ENCODE data around the gene AHCYL1.
A peak's percentile ranks its signal among the peaks of the same experiment; 100 is the strongest.
"Not testable (repeated sequence)": the region's sequence is repeated elsewhere in the genome, so short reads cannot be mapped to it uniquely, and the experiment has no call there.

AHCYL1 gene

GRCh38 chr1:110019770-110020169 lies 35.2 kb downstream of the AHCYL1 start:
- no peak overlapping the region for H3K4me3 ChIP-seq (ENCODE audit: low read length)
- H3K9me3 ChIP-seq (ENCODE audit: control insufficient read depth, low read length), result no peaks in the 10 kb centered on the region
- H3K36me3 ChIP-seq (ENCODE audit: control insufficient read depth, insufficient read depth, low read length, severe bottlenecking), result peaks cover 100% of the 10 kb centered on the region
- no peak overlapping the region for H3K9ac ChIP-seq (ENCODE audit: low read length)
- no peaks in the 10 kb centered on the region for H3K4me1 ChIP-seq (ENCODE audit: control insufficient read depth, insufficient read depth, low read length)
- no peaks in the 10 kb centered on the region for H3K27me3 ChIP-seq (replicated peaks; ENCODE audit: control insufficient read depth, insufficient read depth, low read length)
- no peak for DNase-seq (ENCODE audit: low read depth)

- DNase-seq (ENCODE audit: low read depth), result peak; percentile 35
- H3K4me3 ChIP-seq (ENCODE audit: low read length), result no peak overlapping the region
- no peaks in the 10 kb centered on the region for H3K9me3 ChIP-seq (ENCODE audit: control insufficient read depth, low read length)
- H3K27me3 ChIP-seq (replicated peaks; ENCODE audit: control insufficient read depth, insufficient read depth, low read length), result no peaks in the 10 kb centered on the region
- H3K4me1 ChIP-seq (ENCODE audit: control insufficient read depth, insufficient read depth, low read length), result no peaks in the 10 kb centered on the region
- no peak overlapping the region for H3K9ac ChIP-seq (ENCODE audit: low read length)
- H3K36me3 ChIP-seq (ENCODE audit: control insufficient read depth, insufficient read depth, low read length, severe bottlenecking), result peaks cover 95% of the 10 kb centered on the region
Observed at GRCh38 chr1:110021285-110021684, 36.7 kb downstream of the AHCYL1 start.

- H3K4me3 ChIP-seq (ENCODE audit: low read length), result no peak overlapping the region
- H3K4me1 ChIP-seq (ENCODE audit: control insufficient read depth, insufficient read depth, low read length), result no peaks in the 10 kb centered on the region
- H3K27me3 ChIP-seq (replicated peaks; ENCODE audit: control insufficient read depth, insufficient read depth, low read length), result no peaks in the 10 kb centered on the region
- DNase-seq (ENCODE audit: low read depth), result no peak
- peaks cover 62% of the 10 kb centered on the region for H3K36me3 ChIP-seq (ENCODE audit: control insufficient read depth, insufficient read depth, low read length, severe bottlenecking)
- no peaks in the 10 kb centered on the region for H3K9me3 ChIP-seq (ENCODE audit: control insufficient read depth, low read length)
- H3K9ac ChIP-seq (ENCODE audit: low read length), result no peak overlapping the region
Observed at GRCh38 chr1:110024613-110025012, 40.0 kb downstream of the AHCYL1 start.

- H3K9ac ChIP-seq (ENCODE audit: low read length); DNase-seq (ENCODE audit: low read depth): not testable (repeated sequence)
- H3K4me3 ChIP-seq (ENCODE audit: low read length), result peak overlapping the region; percentile 44
Observed at GRCh38 chr1:110030687-110031086, 46.1 kb downstream of the AHCYL1 start.

GRCh38 chr1:110032327-110032726 lies 47.8 kb downstream of the AHCYL1 start:
- H3K9ac ChIP-seq (ENCODE audit: low read length), result no peak overlapping the region

More at GRCh38 chr1:110030687-110031086, 46.1 kb downstream of the AHCYL1 start:
- not testable (repeated sequence) for H3K27me3 ChIP-seq (replicated peaks; ENCODE audit: control insufficient read depth, insufficient read depth, low read length); H3K9me3 ChIP-seq (ENCODE audit: control insufficient read depth, low read length); H3K36me3 ChIP-seq (ENCODE audit: control insufficient read depth, insufficient read depth, low read length, severe bottlenecking)
- peaks cover 16% of the 10 kb centered on the region for H3K4me1 ChIP-seq (ENCODE audit: control insufficient read depth, insufficient read depth, low read length)

GRCh38 chr1:110033421-110033820 lies 48.9 kb downstream of the AHCYL1 start:
- Histone ChIP-seq H3K4me3 (ENCODE audit: low read length) (no peak overlapping the region), H3K27me3 (replicated peaks; ENCODE audit: control insufficient read depth, insufficient read depth, low read length) (no peaks in the 10 kb centered on the region), H3K36me3 (ENCODE audit: control insufficient read depth, insufficient read depth, low read length, severe bottlenecking) (peaks cover 11% of the 10 kb centered on the region), H3K4me1 (ENCODE audit: control insufficient read depth, insufficient read depth, low read length) (peaks cover 20% of the 10 kb centered on the region), H3K9ac (ENCODE audit: low read length) (peak overlapping the region; percentile 96), H3K9me3 (ENCODE audit: control insufficient read depth, low read length) (no peaks in the 10 kb centered on the region)
- no peak for DNase-seq (ENCODE audit: low read depth)

More at GRCh38 chr1:110032327-110032726, 47.8 kb downstream of the AHCYL1 start:
- no peaks in the 10 kb centered on the region for H3K27me3 ChIP-seq (replicated peaks; ENCODE audit: control insufficient read depth, insufficient read depth, low read length)
- H3K36me3 ChIP-seq (ENCODE audit: control insufficient read depth, insufficient read depth, low read length, severe bottlenecking), result peaks cover 2% of the 10 kb centered on the region
- no peak overlapping the region for H3K4me3 ChIP-seq (ENCODE audit: low read length)
- H3K4me1 ChIP-seq (ENCODE audit: control insufficient read depth, insufficient read depth, low read length), result peaks cover 20% of the 10 kb centered on the region
- H3K9me3 ChIP-seq (ENCODE audit: control insufficient read depth, low read length), result no peaks in the 10 kb centered on the region
- no peak for DNase-seq (ENCODE audit: low read depth)

GRCh38 chr1:110034040-110034450 lies 49.5 kb downstream of the AHCYL1 start:
- Histone ChIP-seq H3K4me1 (ENCODE audit: control insufficient read depth, insufficient read depth, low read length) (peaks cover 20% of the 10 kb centered on the region), H3K4me3 (ENCODE audit: low read length) (peak overlapping the region; percentile 91), H3K9me3 (ENCODE audit: control insufficient read depth, low read length) (no peaks in the 10 kb centered on the region), H3K36me3 (ENCODE audit: control insufficient read depth, insufficient read depth, low read length, severe bottlenecking) (peaks cover 17% of the 10 kb centered on the region), H3K9ac (ENCODE audit: low read length) (peak overlapping the region; percentile 96), H3K27me3 (replicated peaks; ENCODE audit: control insufficient read depth, insufficient read depth, low read length) (no peaks in the 10 kb centered on the region)
- no peak for DNase-seq (ENCODE audit: low read depth)

- Histone ChIP-seq H3K9me3 (ENCODE audit: control insufficient read depth, low read length) (no peaks in the 10 kb centered on the region), H3K9ac (ENCODE audit: low read length) (peak within 1 kb of the TSS; percentile 96), H3K36me3 (ENCODE audit: control insufficient read depth, insufficient read depth, low read length, severe bottlenecking) (peaks cover 23% of the 10 kb centered on the region), H3K4me3 (ENCODE audit: low read length) (peak within 1 kb of the TSS; percentile 91), H3K27me3 (replicated peaks; ENCODE audit: control insufficient read depth, insufficient read depth, low read length) (no peaks in the 10 kb centered on the region), H3K4me1 (ENCODE audit: control insufficient read depth, insufficient read depth, low read length) (peaks cover 20% of the 10 kb centered on the region)
- DNase-seq (ENCODE audit: low read depth), result peak; percentile 98
Observed at GRCh38 chr1:110034451-110035235, 50.1 kb downstream of the AHCYL1 start, which contains the start of gene STRIP1. Gene STRIP1 (plus strand): TSS chr1:110034624. CDS start chr1:110034638, 14 bp downstream.

- no peaks in the 10 kb centered on the region for H3K9me3 ChIP-seq (ENCODE audit: control insufficient read depth, low read length)
- H3K27me3 ChIP-seq (replicated peaks; ENCODE audit: control insufficient read depth, insufficient read depth, low read length), result no peaks in the 10 kb centered on the region
- H3K4me3 ChIP-seq (ENCODE audit: low read length), result peak overlapping the region; percentile 91
- peaks cover 28% of the 10 kb centered on the region for H3K36me3 ChIP-seq (ENCODE audit: control insufficient read depth, insufficient read depth, low read length, severe bottlenecking)
- peak overlapping the region; percentile 96 for H3K9ac ChIP-seq (ENCODE audit: low read length)
- peaks cover 17% of the 10 kb centered on the region for H3K4me1 ChIP-seq (ENCODE audit: control insufficient read depth, insufficient read depth, low read length)
- DNase-seq (ENCODE audit: low read depth), result peak; percentile 67
Observed at GRCh38 chr1:110035236-110035752, 50.7 kb downstream of the AHCYL1 start.

GRCh38 chr1:110038271-110038670 lies 53.7 kb downstream of the AHCYL1 start:
- no peaks in the 10 kb centered on the region for H3K9me3 ChIP-seq (ENCODE audit: control insufficient read depth, low read length)
- H3K36me3 ChIP-seq (ENCODE audit: control insufficient read depth, insufficient read depth, low read length, severe bottlenecking), result peaks cover 58% of the 10 kb centered on the region
- H3K4me1 ChIP-seq (ENCODE audit: control insufficient read depth, insufficient read depth, low read length), result peaks cover 24% of the 10 kb centered on the region
- H3K27me3 ChIP-seq (replicated peaks; ENCODE audit: control insufficient read depth, insufficient read depth, low read length), result no peaks in the 10 kb centered on the region
- no peak overlapping the region for H3K9ac ChIP-seq (ENCODE audit: low read length)
- no peak for DNase-seq (ENCODE audit: low read depth)
- H3K4me3 ChIP-seq (ENCODE audit: low read length), result no peak overlapping the region

GRCh38 chr1:110039641-110040040 lies 55.1 kb downstream of the AHCYL1 start:
- Histone ChIP-seq H3K27me3 (replicated peaks; ENCODE audit: control insufficient read depth, insufficient read depth, low read length) (no peaks in the 10 kb centered on the region), H3K36me3 (ENCODE audit: control insufficient read depth, insufficient read depth, low read length, severe bottlenecking) (peaks cover 71% of the 10 kb centered on the region)
- DNase-seq (ENCODE audit: low read depth), result no peak

More at GRCh38 chr1:110039641-110040040, 55.1 kb downstream of the AHCYL1 start:
- H3K4me3 ChIP-seq (ENCODE audit: low read length), result no peak overlapping the region
- H3K4me1 ChIP-seq (ENCODE audit: control insufficient read depth, insufficient read depth, low read length), result peaks cover 24% of the 10 kb centered on the region
- H3K9ac ChIP-seq (ENCODE audit: low read length), result no peak overlapping the region
- no peaks in the 10 kb centered on the region for H3K9me3 ChIP-seq (ENCODE audit: control insufficient read depth, low read length)

Measured in adipocyte (in vitro differentiated cells).